Muscle layer of colon (tissue), 2 donors: ENCODE measurements around the gene ZMIZ1.

ENCODE experiments used
- H3K27ac ChIP-seq: one replicate; pipeline ENCODE4 v1.7.0; 2013; ENCODE audit warnings: low read depth, mild to moderate bottlenecking, low read length, moderate library complexity
- H3K27me3 ChIP-seq, 2 donors: one replicate each; pipeline ENCODE4 v1.7.0; 2013; ENCODE audit warnings: low read length in 2 of 2, mild to moderate bottlenecking in 2 of 2; ENCODE audit not compliant: insufficient read depth in 2 of 2, control insufficient read depth in 1 of 2
- H3K36me3 ChIP-seq: one replicate; pipeline ENCODE4 v1.7.0; 2013; ENCODE audit warnings: mild to moderate bottlenecking, low read length; ENCODE audit not compliant: insufficient read depth
- H3K4me1 ChIP-seq: one replicate; pipeline ENCODE4 v1.7.0; 2013; ENCODE audit warnings: mild to moderate bottlenecking, low read length; ENCODE audit not compliant: insufficient read depth
- H3K4me3 ChIP-seq, 2 donors: one replicate each; pipeline ENCODE4 v1.7.0; 2013; ENCODE audit warnings: low read length in 2 of 2, low read depth in 1 of 2, mild to moderate bottlenecking in 1 of 2, moderate library complexity in 1 of 2
- H3K9ac ChIP-seq: one replicate; pipeline ENCODE4 v1.7.0; 2013; ENCODE audit warnings: low read length
- H3K9me3 ChIP-seq: one replicate; pipeline ENCODE4 v1.7.0; 2013; ENCODE audit warnings: mild to moderate bottlenecking, low read length
- donor health status: abdominal sarcoma.
- donor health status: Adenocarcinoma of cecum.

The ZMIZ1 gene

GRCh38 chr10:79024720-79025198, 44.0 kb upstream of the ZMIZ1 start:
- H3K9me3 ChIP-seq: no peaks in the 10 kb centered on the region
- no peaks in the 10 kb centered on the region for H3K36me3 ChIP-seq
- peaks cover 17% of the 10 kb centered on the region for H3K4me1 ChIP-seq
- H3K27me3 ChIP-seq: no peaks in the 10 kb centered on the region
- no peak overlapping the region for H3K9ac ChIP-seq
- H3K4me3 ChIP-seq: no peak overlapping the region
- peak overlapping the region; percentile 42 for H3K27ac ChIP-seq

GRCh38 chr10:79025199-79025832, 43.5 kb upstream of the ZMIZ1 start:
- H3K9ac ChIP-seq: no peak overlapping the region
- no peaks in the 10 kb centered on the region for H3K36me3 ChIP-seq
- no peaks in the 10 kb centered on the region for H3K27me3 ChIP-seq
- no peaks in the 10 kb centered on the region for H3K9me3 ChIP-seq
- H3K27ac ChIP-seq: peak overlapping the region; percentile 42
- H3K4me1 ChIP-seq: peaks cover 22% of the 10 kb centered on the region
- no peak overlapping the region for H3K4me3 ChIP-seq

GRCh38 chr10:79026341-79026761, 42.4 kb upstream of the ZMIZ1 start:
- peaks cover 27% of the 10 kb centered on the region for H3K4me1 ChIP-seq
- no peaks in the 10 kb centered on the region for H3K9me3 ChIP-seq
- no peak overlapping the region for H3K4me3 ChIP-seq
- no peaks in the 10 kb centered on the region for H3K27me3 ChIP-seq
- H3K9ac ChIP-seq: no peak overlapping the region
- H3K27ac ChIP-seq: no peak overlapping the region
- no peaks in the 10 kb centered on the region for H3K36me3 ChIP-seq

GRCh38 chr10:79026806-79027146, 42.0 kb upstream of the ZMIZ1 start:
- Histone ChIP-seq H3K36me3 (no peaks in the 10 kb centered on the region), H3K4me1 (peaks cover 27% of the 10 kb centered on the region), H3K4me3 (no peak overlapping the region), H3K9me3 (no peaks in the 10 kb centered on the region), H3K27ac (no peak overlapping the region), H3K27me3 (no peaks in the 10 kb centered on the region), H3K9ac (no peak overlapping the region)

GRCh38 chr10:79027147-79028055, 41.4 kb upstream of the ZMIZ1 start:
- no peak overlapping the region for H3K27ac ChIP-seq
- H3K36me3 ChIP-seq: no peaks in the 10 kb centered on the region
- no peaks in the 10 kb centered on the region for H3K9me3 ChIP-seq
- H3K27me3 ChIP-seq: no peaks in the 10 kb centered on the region
- no peak overlapping the region for H3K4me3 ChIP-seq
- no peak overlapping the region for H3K9ac ChIP-seq
- H3K4me1 ChIP-seq: peaks cover 27% of the 10 kb centered on the region

- no peaks in the 10 kb centered on the region for H3K36me3 ChIP-seq
- no peak overlapping the region for H3K27ac ChIP-seq
- H3K27me3 ChIP-seq: no peaks in the 10 kb centered on the region
- no peak overlapping the region for H3K4me3 ChIP-seq
- no peak overlapping the region for H3K9ac ChIP-seq
- no peaks in the 10 kb centered on the region for H3K9me3 ChIP-seq
- H3K4me1 ChIP-seq: peaks cover 27% of the 10 kb centered on the region
Observed at GRCh38 chr10:79028056-79028430, 40.7 kb upstream of the ZMIZ1 start.

GRCh38 chr10:79028451-79029010, 40.2 kb upstream of the ZMIZ1 start:
- Histone ChIP-seq H3K27ac (no peak overlapping the region), H3K9ac (no peak overlapping the region), H3K9me3 (no peaks in the 10 kb centered on the region), H3K36me3 (no peaks in the 10 kb centered on the region), H3K4me1 (peaks cover 27% of the 10 kb centered on the region), H3K27me3 (no peaks in the 10 kb centered on the region), H3K4me3 (no peak overlapping the region)

- Histone ChIP-seq H3K27me3 (no peaks in the 10 kb centered on the region), H3K9ac (no peak overlapping the region), H3K4me1 (peaks cover 22% of the 10 kb centered on the region), H3K27ac (no peak overlapping the region), H3K36me3 (no peaks in the 10 kb centered on the region), H3K9me3 (no peaks in the 10 kb centered on the region), H3K4me3 (no peak overlapping the region)
Observed at GRCh38 chr10:79029478-79030390, 39.0 kb upstream of the ZMIZ1 start.

GRCh38 chr10:79030705-79031104, 38.1 kb upstream of the ZMIZ1 start:
- Histone ChIP-seq H3K9ac (no peak overlapping the region), H3K9me3 (no peaks in the 10 kb centered on the region), H3K36me3 (no peaks in the 10 kb centered on the region), H3K27ac (no peak overlapping the region), H3K4me3 (no peak overlapping the region), H3K27me3 (no peaks in the 10 kb centered on the region), H3K4me1 (peaks cover 12% of the 10 kb centered on the region)

- Histone ChIP-seq H3K4me1 (peaks cover 9% of the 10 kb centered on the region), H3K4me3 (no peak overlapping the region), H3K9ac (no peak overlapping the region), H3K9me3 (no peaks in the 10 kb centered on the region), H3K27me3 (no peaks in the 10 kb centered on the region), H3K27ac (no peak overlapping the region), H3K36me3 (no peaks in the 10 kb centered on the region)
Observed at GRCh38 chr10:79031723-79032122, 37.0 kb upstream of the ZMIZ1 start.
